HG03460 (cell line): ENCODE measurements around the gene BRS3.
"Not testable (repeated sequence)": the region's sequence is repeated elsewhere in the genome, so short reads cannot be mapped to it uniquely, and the experiment has no call there.

Experiments
- ATAC-seq: cut with Tn5 transposase; IDR thresholded peaks from one replicate; pipeline ENCODE4 v1.9.1; 2021; ENCODE audit not compliant: unreplicated experiment

The BRS3 gene

GRCh38 chrX:136487647-136488046 lies at the start of gene BRS3:
Gene BRS3 (plus strand): TSS chrX:136487947. CDS start chrX:136488115, 168 bp downstream.
- no peak for ATAC-seq

GRCh38 chrX:136438192-136438591 lies 49.6 kb upstream of the BRS3 start:
- no peak for ATAC-seq

- ATAC-seq = not testable (repeated sequence)
These were observed 42.1 kb upstream of the BRS3 start for GRCh38 chrX:136445674-136446073.

GRCh38 chrX:136446208-136446607 lies 41.5 kb upstream of the BRS3 start:
- ATAC-seq = no peak

GRCh38 chrX:136447308-136447707 lies 40.4 kb upstream of the BRS3 start:
- no peak for ATAC-seq

GRCh38 chrX:136447968-136448367 lies 39.8 kb upstream of the BRS3 start:
- ATAC-seq = no peak

GRCh38 chrX:136450050-136450830 lies 37.5 kb upstream of the BRS3 start:
- ATAC-seq = no peak

- ATAC-seq = no peak
These were observed 35.1 kb upstream of the BRS3 start for GRCh38 chrX:136452614-136453013.

- no peak for ATAC-seq
These were observed 34.6 kb upstream of the BRS3 start for GRCh38 chrX:136453114-136453513.

- no peak for ATAC-seq
These were observed 34.0 kb upstream of the BRS3 start for GRCh38 chrX:136453771-136454170.

GRCh38 chrX:136456133-136456532 lies 31.6 kb upstream of the BRS3 start:
- ATAC-seq = no peak

- ATAC-seq = no peak
These were observed 30.3 kb upstream of the BRS3 start for GRCh38 chrX:136457303-136457917.

GRCh38 chrX:136464589-136464988 lies 23.2 kb upstream of the BRS3 start:
- ATAC-seq = no peak

- no peak for ATAC-seq
These were observed 20.4 kb upstream of the BRS3 start for GRCh38 chrX:136467303-136467702.

- ATAC-seq = no peak
These were observed 19.2 kb upstream of the BRS3 start for GRCh38 chrX:136468391-136469103.

- no peak for ATAC-seq
These were observed 14.1 kb upstream of the BRS3 start for GRCh38 chrX:136473663-136474062.

GRCh38 chrX:136475236-136475635 lies 12.5 kb upstream of the BRS3 start:
- no peak for ATAC-seq

- ATAC-seq = no peak
These were observed 11.2 kb upstream of the BRS3 start for GRCh38 chrX:136476501-136476900.

GRCh38 chrX:136477026-136477425 lies 10.7 kb upstream of the BRS3 start:
- ATAC-seq = no peak

GRCh38 chrX:136480383-136480782 lies 7.4 kb upstream of the BRS3 start:
- ATAC-seq = no peak

- no peak for ATAC-seq
These were observed 959 bp downstream of the BRS3 start for GRCh38 chrX:136488706-136489105.

GRCh38 chrX:136491832-136492231 lies 4.1 kb downstream of the BRS3 start:
- no peak for ATAC-seq
